Calu3 (cell line): Measurements from ENCODE around the gene GPR142. TPM values are rescaled to one million over a fixed set of nuclear protein-coding genes. Genes with fewer than 3 reads are reported as not detected.

Source experiments
- BruUV-seq: library from RNA; stranded (reverse); fragments of 400-500 nt; replicated peaks from 2 replicates; lab custom pipeline; 2021; lab: Mats Ljungman, UMichigan
- CTCF ChIA-PET: fragments of 300-600 bp; sonication (Branson Sonifier 250); formaldehyde crosslinking; loops from one replicate; lab custom pipeline; 2022; ENCODE audit warnings: antibody characterized with exemption; lab: Charles Lee
- DNase-seq: peaks from one replicate; pipeline ENCODE4 v3.0.0; 2022
- H3K27ac Mint-ChIP-seq: one replicate; pipeline ENCODE4 v1.8.0; 2022; ENCODE audit warnings: mixed read lengths; ENCODE audit not compliant: unreplicated experiment
- H3K27me3 Mint-ChIP-seq: one replicate; pipeline ENCODE4 v1.8.0; 2022; ENCODE audit warnings: mixed read lengths; ENCODE audit not compliant: unreplicated experiment
- H3K36me3 Mint-ChIP-seq: one replicate; pipeline ENCODE4 v1.8.0; 2022; ENCODE audit warnings: mild to moderate bottlenecking, moderate library complexity, mixed read lengths; ENCODE audit not compliant: insufficient read depth, unreplicated experiment
- H3K4me1 Mint-ChIP-seq: one replicate; pipeline ENCODE4 v1.8.0; 2022; ENCODE audit warnings: mild to moderate bottlenecking, low read depth, mixed read lengths; ENCODE audit not compliant: unreplicated experiment
- H3K4me3 Mint-ChIP-seq: one replicate; pipeline ENCODE4 v1.8.0; 2022; ENCODE audit warnings: mild to moderate bottlenecking, low read depth, moderate library complexity, mixed read lengths; ENCODE audit not compliant: unreplicated experiment
- H3K9me3 Mint-ChIP-seq: one replicate; pipeline ENCODE4 v1.8.0; 2022; ENCODE audit warnings: low read depth, mixed read lengths; ENCODE audit not compliant: unreplicated experiment
- CTCF ChIP-seq: fragments of 200-600 bp; IDR thresholded peaks from one replicate; pipeline ENCODE4 v1.8.0; 2022; ENCODE audit warnings: antibody characterized with exemption; ENCODE audit not compliant: unreplicated experiment
- intact Hi-C: fragments of 100-400 bp; cut with micrococcal nuclease; formaldehyde crosslinking; loops from one replicate; pipeline ENCODE4 v1.10.0; 2022; ENCODE audit not compliant: unreplicated experiment
- total RNA-seq: library from RNA; stranded (reverse); gene quantifications from 2 replicates; pipeline ENCODE4 v1.2.3, GENCODE V29; 2022

Gene GPR142
- total RNA-seq, 1 experiment from 2014 or later = not detected

DNA sequence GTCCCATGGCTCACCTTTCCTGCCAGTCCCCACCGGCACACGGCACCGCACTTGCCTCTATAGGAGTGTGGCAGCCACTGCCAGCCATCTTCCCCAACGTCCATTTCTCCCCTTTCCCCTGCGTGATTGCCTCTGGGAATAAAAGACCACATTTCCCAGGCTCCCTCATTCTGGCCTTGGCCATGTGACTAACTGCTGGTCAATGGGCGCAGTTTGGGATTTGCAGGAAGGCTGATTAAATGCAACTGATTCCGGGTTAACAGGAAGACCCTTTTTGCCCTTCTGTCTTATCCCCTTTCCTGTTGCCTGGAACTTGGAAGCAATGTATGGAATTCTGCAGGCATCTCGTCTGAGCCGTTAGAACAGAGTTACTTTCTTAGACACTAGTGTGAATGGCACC is 8.6 kb upstream of the GPR142 start:
- no peak for TF ChIP-seq CTCF
- no TSS peak for BruUV-seq
- CTCF ChIA-PET = no interaction called here
- H3K4me3 Mint-ChIP-seq = no peak overlapping the region
- H3K36me3 Mint-ChIP-seq = no peaks in the 10 kb centered on the region
- H3K4me1 Mint-ChIP-seq = peaks cover 9% of the 10 kb centered on the region
- intact Hi-C loops = no loop called here
- H3K27ac Mint-ChIP-seq = no peak overlapping the region
- H3K27me3 Mint-ChIP-seq = peaks cover 93% of the 10 kb centered on the region
- no peak for DNase-seq
- H3K9me3 Mint-ChIP-seq = no peaks in the 10 kb centered on the region

- CTCF ChIA-PET = interaction anchor here (0.8 kb wide), 1 partner anchor 8 kb away, joined by 3 read pairs; no protein-coding TSS in a partner anchor
- no peak for DNase-seq
- BruUV-seq = no TSS peak
- Mint-ChIP-seq H3K4me1 (no peaks in the 10 kb centered on the region), H3K27me3 (peaks cover 93% of the 10 kb centered on the region), H3K4me3 (no peak overlapping the region), H3K36me3 (no peaks in the 10 kb centered on the region), H3K27ac (no peak overlapping the region), H3K9me3 (no peaks in the 10 kb centered on the region)
- intact Hi-C loops = no loop called here
- no peak for TF ChIP-seq CTCF
Measured at GRCh38 chr17:74359916-74360315, 7.4 kb upstream of the GPR142 start.

- CTCF ChIA-PET = interaction anchor here (1.0 kb wide), 1 partner anchor 10 kb away, joined by 3 read pairs; no protein-coding TSS in a partner anchor
- Mint-ChIP-seq H3K4me1 (no peaks in the 10 kb centered on the region), H3K9me3 (no peaks in the 10 kb centered on the region), H3K27ac (no peak overlapping the region), H3K4me3 (no peak overlapping the region), H3K27me3 (peaks cover 93% of the 10 kb centered on the region), H3K36me3 (no peaks in the 10 kb centered on the region)
- no TSS peak for BruUV-seq
- intact Hi-C loops = no loop called here
- DNase-seq = no peak
- no peak for TF ChIP-seq CTCF
Measured at GRCh38 chr17:74360899-74361229, 6.4 kb upstream of the GPR142 start.

DNA sequence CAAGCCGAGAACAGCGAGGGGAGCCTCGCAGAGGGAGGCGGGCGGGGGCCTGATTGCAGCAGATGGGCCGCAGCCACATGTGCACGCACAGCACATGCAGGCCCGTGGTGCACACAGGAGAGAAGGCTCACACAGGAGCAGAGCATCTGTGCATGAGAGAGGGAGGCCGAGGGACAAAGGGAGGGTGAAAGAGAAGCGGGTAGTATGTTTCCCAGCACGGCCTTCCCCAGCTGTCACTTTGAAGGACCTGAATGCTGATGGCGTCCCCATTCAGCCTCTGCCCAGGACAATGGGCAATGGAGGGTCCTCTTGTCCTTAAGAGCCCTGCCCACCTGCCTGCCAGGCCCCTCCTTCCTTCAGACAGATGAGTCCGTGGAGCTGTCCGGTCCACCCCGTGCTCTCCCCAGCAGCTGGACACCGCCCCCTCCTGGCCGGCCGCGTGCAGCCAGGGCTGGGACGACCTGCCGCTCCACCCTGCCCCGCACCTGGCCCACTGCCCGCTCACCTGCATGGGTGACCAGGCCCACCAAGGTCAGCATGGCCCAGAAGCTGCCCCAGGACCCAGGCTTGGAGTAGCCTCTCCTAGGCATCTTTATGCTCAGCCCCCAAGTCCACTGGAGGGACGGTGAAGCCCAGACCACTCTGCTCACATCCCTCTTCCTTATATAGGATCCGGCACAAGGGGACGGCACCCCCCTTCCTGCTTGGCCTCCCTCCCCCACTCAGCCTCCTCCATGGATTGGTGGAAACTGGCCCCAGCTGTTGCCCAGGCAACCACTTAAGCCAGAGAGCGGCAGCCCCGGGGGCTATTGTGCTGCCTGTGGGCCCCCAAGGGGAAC is 5.9 kb upstream of the GPR142 start, which contains the start of gene BTBD17:
TSS of gene BTBD17 (minus strand) at position 639 of the 839 bp plus-strand sequence. CDS start at position 590, 49 bp downstream.
- Mint-ChIP-seq H3K27me3 (peaks cover 93% of the 10 kb centered on the region), H3K4me1 (no peaks in the 10 kb centered on the region), H3K9me3 (no peaks in the 10 kb centered on the region), H3K4me3 (no peak within 1 kb of the TSS), H3K27ac (no peak within 1 kb of the TSS), H3K36me3 (no peaks in the 10 kb centered on the region)
- TF ChIP-seq CTCF = peak; percentile 60
- BruUV-seq = no TSS peak
- peak; percentile 74 for DNase-seq
- CTCF ChIA-PET = interaction anchor here (1.0 kb wide), 2 partner anchors 11 to 26 kb away, joined by 3 to 4 read pairs; no protein-coding TSS in a partner anchor
- intact Hi-C loops = no loop called here
